K562 (cell line): ENCODE data around the gene TP53TG5. TPM values are rescaled to one million over a fixed set of nuclear protein-coding genes. Genes with fewer than 3 reads are reported as not detected.

ENCODE experiments used
- ATAC-seq: fragments of 200-7000 bp; cut with Tn5 transposase; 3 replicates; pipeline ENCODE4 v1.9.1; 2020; ENCODE audit warnings: moderate library complexity
- BruUV-seq: library from RNA; stranded (reverse); fragments of 400-500 nt; replicated peaks from 2 replicates; lab custom pipeline; 2021; lab: Mats Ljungman, UMichigan
- CTCF ChIA-PET: fragments of 300-600 bp; formaldehyde crosslinking; extraction: SDS; loops from one replicate; lab custom pipeline; 2021; ENCODE audit warnings: low intra/inter-chr PET ratio; lab: Yijun Ruan, JAX
- POLR2A ChIA-PET: fragments of 300-600, 350-650 bp; sonication (Branson Sonifier 250); formaldehyde crosslinking; extraction: SDS; loops from one replicate; lab custom pipeline; 2021; ENCODE audit warnings: antibody characterized with exemption, inconsistent platforms; lab: Yijun Ruan, JAX
- DNase-seq, 4 experiments: peaks; one replicate each; pipeline versions ENCODE4 v3.0.0 to v3.0.0-alpha.2; 2011 to 2018; ENCODE audit warnings: low spot score in 3 of 4, mixed read lengths in 3 of 4; ENCODE audit errors: extremely low read depth in 1 of 4
- FAIRE-seq: peaks from 2 replicates; lab custom pipeline; 2011; peaks lifted over from hg19 to GRCh38; lab: Jason Lieb, UNC
- H2AFZ ChIP-seq: 2 replicates; pipeline ENCODE4 v1.6.0; 2011; ENCODE audit warnings: low read depth, low read length, control low read depth, inconsistent platforms
- H3K27ac ChIP-seq: fragments of 200-600 bp; 3 replicates; pipeline ENCODE4 v1.8.0; 2011; ENCODE audit warnings: low read depth, mild to moderate bottlenecking, control low read depth, inconsistent platforms, low read length, moderate library complexity, mixed read lengths; ENCODE audit errors: extremely low read depth
- H3K27me3 ChIP-seq, 2 experiments: fragments of 300-600 bp in 1 of 2; 2 replicates in 1 of 2; 3 replicates in 1 of 2; pipeline versions ENCODE4 v1.6.0 to v1.8.0; 2011; ENCODE audit warnings: inconsistent platforms in 2 of 2, low read length in 2 of 2, mild to moderate bottlenecking in 1 of 2, mixed read lengths in 1 of 2, moderate library complexity in 1 of 2; ENCODE audit not compliant: control insufficient read depth in 2 of 2, insufficient read depth in 2 of 2
- H3K36me3 ChIP-seq: fragments of 300-600 bp; 3 replicates; pipeline ENCODE4 v1.8.0; 2011; ENCODE audit warnings: mild to moderate bottlenecking, low read length, inconsistent platforms; ENCODE audit not compliant: control insufficient read depth, insufficient read depth
- H3K4me1 ChIP-seq, 2 experiments: fragments of 200-600 bp in 1 of 2; replicated peaks in 1 of 2; 2 replicates in 1 of 2; 3 replicates in 1 of 2; pipeline versions ENCODE4 v1.5.1 to v1.8.0; 2011; ENCODE audit warnings: inconsistent platforms in 2 of 2, low read length in 2 of 2, mild to moderate bottlenecking in 1 of 2, mixed read lengths in 1 of 2, moderate library complexity in 1 of 2; ENCODE audit not compliant: control insufficient read depth in 2 of 2, insufficient read depth in 2 of 2
- H3K4me2 ChIP-seq: 2 replicates; pipeline ENCODE4 v1.6.1; 2011; ENCODE audit warnings: low read length, control low read depth, inconsistent platforms, mixed read lengths; ENCODE audit not compliant: insufficient read depth
- H3K4me3 ChIP-seq: fragments of 200-600 bp; sonication (generic), shearing (Covaris generic); 2 replicates; pipeline ENCODE4 v1.5.1; 2016; ENCODE audit warnings: control low read depth, inconsistent platforms
- H3K79me2 ChIP-seq: fragments of 200-600 bp; 3 replicates; pipeline ENCODE4 v1.8.0; 2011; ENCODE audit warnings: low read length, inconsistent platforms; ENCODE audit not compliant: control insufficient read depth, insufficient read depth
- H3K9ac ChIP-seq, 2 experiments: 2 replicates each; pipeline versions ENCODE4 v1.6.0 to v1.6.1; 2011; ENCODE audit warnings: low read depth in 2 of 2, low read length in 2 of 2, control low read depth in 1 of 2, inconsistent platforms in 1 of 2, mild to moderate bottlenecking in 1 of 2, mixed read lengths in 1 of 2; ENCODE audit not compliant: insufficient read depth in 1 of 2
- H3K9me1 ChIP-seq: one replicate; pipeline ENCODE4 v1.6.0; 2011; ENCODE audit warnings: inconsistent platforms, mild to moderate bottlenecking, low read length, moderate library complexity; ENCODE audit not compliant: control insufficient read depth, insufficient read depth
- H3K9me3 ChIP-seq: replicated peaks from 2 replicates; pipeline ENCODE4 v1.5.1; 2011; ENCODE audit warnings: low read depth, low read length, inconsistent platforms; ENCODE audit not compliant: control insufficient read depth, insufficient read depth
- H4K20me1 ChIP-seq: replicated peaks from 2 replicates; pipeline ENCODE4 v1.6.1; 2011; ENCODE audit warnings: low read length, inconsistent platforms, mixed read lengths; ENCODE audit not compliant: control insufficient read depth, insufficient read depth
- BRF1 ChIP-seq: IDR thresholded peaks from 3 replicates; pipeline ENCODE4 v1.6.1; 2011; ENCODE audit warnings: borderline replicate concordance, mild to moderate bottlenecking; ENCODE audit not compliant: insufficient read length; ENCODE audit errors: extremely low read depth
- FOSL1 ChIP-seq: fragments of 200-800 bp; sonication (Bioruptor generic); conservative IDR thresholded peaks from 2 replicates; pipeline ENCODE4 v1.6.1; 2016; ENCODE audit warnings: missing genetic modification characterization, missing compliant biosample characterization
- HCFC1 ChIP-seq: IDR thresholded peaks from 2 replicates; pipeline ENCODE4 v1.6.1; 2012; ENCODE audit warnings: low read depth, low read length, improper control_type of control experiment
- JUN ChIP-seq, 2 experiments: sonication (generic) in 1 of 2; formaldehyde crosslinking in 1 of 2; IDR thresholded peaks; 2 replicates each; pipeline versions ENCODE4 v1.6.1 to v1.8.0; 2012 to 2022; ENCODE audit warnings: borderline replicate concordance in 2 of 2, mild to moderate bottlenecking in 2 of 2, improper control_type of control experiment in 1 of 2, low read depth in 1 of 2, low read length in 1 of 2, missing genetic modification reagents in 1 of 2
- JUND ChIP-seq, 2 experiments: IDR thresholded peaks; 2 replicates in 1 of 2; 3 replicates in 1 of 2; pipeline ENCODE4 v1.6.1; 2011; ENCODE audit warnings: borderline replicate concordance in 2 of 2, low read depth in 2 of 2, low read length in 2 of 2, improper control_type of control experiment in 1 of 2, missing biosample characterization in 1 of 2, missing genetic modification characterization in 1 of 2, missing genetic modification reagents in 1 of 2
- NR2C2 ChIP-seq, 2 experiments: fragments of 200-800 bp in 1 of 2; sonication (Bioruptor generic) in 1 of 2; sonication (generic) in 1 of 2; formaldehyde crosslinking in 1 of 2; IDR thresholded peaks; 2 replicates each; pipeline versions ENCODE4 v1.6.1 to v1.8.0; 2016 to 2022; ENCODE audit warnings: mild to moderate bottlenecking in 1 of 2, missing compliant biosample characterization in 1 of 2, missing genetic modification characterization in 1 of 2, missing genetic modification reagents in 1 of 2
- WGBS: fragments of 100-300 bp; shearing (Covaris generic); methylation state at CpG from one replicate; pipeline ENCODE4 v1.1.6; 2016; ENCODE audit warnings: low coverage, mixed read lengths; ENCODE audit not compliant: insufficient coverage; ENCODE audit errors: missing lambda C conversion rate; 5-methylcytosine and 5-hydroxymethylcytosine counted together
- in situ Hi-C: fragments of 300-500 bp; cut with MboI; formaldehyde crosslinking; loops from 4 replicates; pipeline ENCODE4 v1.15.0; 2018; ENCODE audit warnings: inconsistent platforms, mixed read lengths
- intact Hi-C: fragments of 100-400 bp; cut with micrococcal nuclease; formaldehyde crosslinking; loops from 2 replicates; pipeline ENCODE4 v1.14.2; 2022
- polyA plus RNA-seq, 8 experiments: library from polyadenylated mRNA; depleted of rRNA in 4 of 8; stranded (reverse) in 5 of 8; unstranded in 3 of 8; fragments of >200 nt; fragmentation: Nextera tagmentation in 2 of 8; fragmentation: Illumina TruSeq in 1 of 8; extraction: Ambion mirVana in 2 of 8; extraction: Trizol in 1 of 8; gene quantifications; 2 replicates each; pipeline versions ENCODE4 v1.2.1 to v1.2.3, GENCODE V29; 2011 to 2014; ENCODE audit warnings: inconsistent platforms in 1 of 8, missing spikeins in 1 of 8
- total RNA-seq, 7 experiments: library from RNA; depleted of rRNA in 6 of 7; stranded (reverse); fragments of >200 nt in 6 of 7; fragmentation: Illumina TruSeq in 2 of 7; extraction: Trizol in 2 of 7; gene quantifications; 2 replicates each; pipeline versions ENCODE4 v1.2.1 to v1.2.3, GENCODE V29; 2011 to 2021; ENCODE audit warnings: low replicate concordance in 1 of 7
- TF ChIP-seq, protein P1 (sequence below), 2 experiments: fragments of 450-650 bp in 1 of 2; sonication (generic) in 1 of 2; formaldehyde crosslinking in 1 of 2; IDR thresholded peaks in 1 of 2; conservative IDR thresholded peaks in 1 of 2; 2 replicates each; pipeline versions ENCODE4 v1.6.1 to v1.8.1; 2016 to 2023; ENCODE audit warnings: mild to moderate bottlenecking in 2 of 2, moderate library complexity in 2 of 2, inconsistent platforms in 1 of 2, missing genetic modification reagents in 1 of 2
- TF ChIP-seq, protein P2 (sequence below): fragments of 450-650 bp; IDR thresholded peaks from 2 replicates; pipeline ENCODE4 v1.6.1; 2016; ENCODE audit warnings: low read depth, mild to moderate bottlenecking, moderate library complexity

The TP53TG5 gene
- total and polyA plus RNA-seq, 9 of the 15 experiments (the other 6 are each of a cell fraction or from before 2014, with no cell fraction given) = 0.04 to 0.05 (median 0.04) TPM; not detected in 6

DNA sequence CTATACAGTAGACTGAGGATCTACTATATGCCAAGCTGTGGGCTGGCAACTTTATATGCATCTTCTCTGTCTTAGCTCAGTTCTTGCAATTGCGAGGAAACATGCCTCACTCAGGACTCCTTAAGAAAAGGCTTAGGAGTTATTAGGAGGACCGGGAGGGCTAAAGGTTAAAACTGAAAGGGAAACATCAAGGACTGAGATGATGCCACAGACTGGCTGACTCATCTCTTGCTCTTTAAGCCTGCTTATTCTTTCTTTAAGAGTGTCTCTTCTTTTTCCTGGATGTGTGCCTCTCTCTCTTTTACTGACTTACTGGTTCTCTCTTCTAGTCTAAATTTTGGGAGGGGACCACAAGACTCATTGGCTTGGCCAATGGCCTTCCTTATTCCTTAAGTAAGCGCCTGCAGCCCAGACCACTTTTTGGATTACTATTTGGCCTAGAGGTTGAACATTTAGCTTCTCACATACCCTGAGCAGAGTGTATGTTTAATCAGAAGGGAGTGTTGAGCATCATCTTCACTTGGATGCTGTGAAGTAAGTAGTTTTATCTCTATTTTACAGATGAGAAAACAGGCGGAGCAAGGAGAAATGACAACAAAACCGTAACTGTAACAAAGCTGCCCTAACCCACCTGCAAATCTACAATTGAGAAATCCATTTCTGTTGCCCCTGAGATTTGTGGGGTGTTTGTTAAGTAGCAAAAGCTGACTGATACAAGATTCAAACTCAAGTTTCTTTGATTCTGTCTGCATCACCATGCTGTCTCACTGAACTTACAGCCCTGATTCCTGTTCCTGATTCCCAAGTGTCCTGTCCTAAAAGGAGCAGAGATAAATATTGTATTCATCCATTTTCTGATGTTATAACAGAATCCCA lies 22.7 kb downstream of the TP53TG5 start:
- Histone ChIP-seq H3K79me2 (no peaks in the 10 kb centered on the region), H3K36me3 (no peaks in the 10 kb centered on the region), H2AFZ (peak overlapping the region; percentile 20; the same call in 1 of the 2 replicates), H3K4me3 (no peak overlapping the region), H3K9me3 (no peaks in the 10 kb centered on the region), H3K27ac (no peak overlapping the region), H4K20me1 (no peaks in the 10 kb centered on the region), H3K4me2 (no peak overlapping the region), H3K9ac (no peak overlapping the region), H3K9me1 (no peaks in the 10 kb centered on the region), H3K27me3 (no peaks in the 10 kb centered on the region), H3K4me1 (peaks cover 0 to 20% of the 10 kb centered on the region in 2 experiments; a peak in 4 of 5 replicates)
- POLR2A ChIA-PET = interaction anchor here (1.1 to 1.4 kb wide), 2 partner anchors 11 to 14 kb away, joined by 3 read pairs; no protein-coding TSS in a partner anchor
- WGBS = 24% methylated on average over 4 of the region's 5 CpGs
- intact Hi-C loops = no loop called here
- FAIRE-seq = peak; percentile 44
- no peak for ATAC-seq
- TF ChIP-seq FOSL1 (tag) = peak; percentile 68
- TF ChIP-seq BRF1 = no peak
- TF ChIP-seq HCFC1 = no peak
- no peak for TF ChIP-seq NR2C2 (CRISPR knock-in tag; IDR thresholded peaks at IDR 0.05)
- peak; percentile 34; the same call in 1 of the 2 replicates for TF ChIP-seq NR2C2 (tag; IDR thresholded peaks at IDR 0.05)
- peak; percentile 67; the same call in 1 of the 2 replicates for TF ChIP-seq JUN (IDR thresholded peaks at IDR 0.05; ENCODE audit: borderline replicate concordance, low read depth, low read length)
- no peak for TF ChIP-seq JUN (CRISPR knock-in tag; IDR thresholded peaks at IDR 0.05; ENCODE audit: borderline replicate concordance)
- TF ChIP-seq JUND (IDR thresholded peaks at IDR 0.05; ENCODE audit: borderline replicate concordance, low read depth, low read length) = peak; percentile 46; the same call in 1 of the 2 replicates
- peak; percentile 59; the same call in 2 of the 3 replicates for TF ChIP-seq JUND (tag; IDR thresholded peaks at IDR 0.05; ENCODE audit: borderline replicate concordance, low read depth, low read length)
- TF ChIP-seq, protein P1, sequence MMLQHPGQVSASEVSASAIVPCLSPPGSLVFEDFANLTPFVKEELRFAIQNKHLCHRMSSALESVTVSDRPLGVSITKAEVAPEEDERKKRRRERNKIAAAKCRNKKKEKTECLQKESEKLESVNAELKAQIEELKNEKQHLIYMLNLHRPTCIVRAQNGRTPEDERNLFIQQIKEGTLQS (IDR thresholded peaks at IDR 0.05) = peak; percentile 72; the same call in 1 of the 2 replicates
- TF ChIP-seq, protein P1 (CRISPR knock-in tag; conservative IDR thresholded peaks at IDR 0.05) = no peak
- TF ChIP-seq, protein P2, sequence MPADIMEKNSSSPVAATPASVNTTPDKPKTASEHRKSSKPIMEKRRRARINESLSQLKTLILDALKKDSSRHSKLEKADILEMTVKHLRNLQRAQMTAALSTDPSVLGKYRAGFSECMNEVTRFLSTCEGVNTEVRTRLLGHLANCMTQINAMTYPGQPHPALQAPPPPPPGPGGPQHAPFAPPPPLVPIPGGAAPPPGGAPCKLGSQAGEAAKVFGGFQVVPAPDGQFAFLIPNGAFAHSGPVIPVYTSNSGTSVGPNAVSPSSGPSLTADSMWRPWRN = no peak
- CTCF ChIA-PET = no interaction called here
- no peak for DNase-seq
- in situ Hi-C loops = no loop called here
- BruUV-seq = no TSS peak
